ENCODE measurements around the gene IFRD2. TPM values are rescaled to one million over a fixed set of nuclear protein-coding genes. Genes with fewer than 3 reads are reported as not detected.
A peak's percentile ranks its signal among the peaks of the same experiment; 100 is the strongest.

The IFRD2 gene
- total RNA-seq, 1 donor from 2014 or later, result 38.9 TPM

- Mint-ChIP-seq H3K36me3 (ENCODE audit: low read depth) (peaks cover 9% of the 10 kb centered on the region), H3K9me3 (ENCODE audit: low read depth) (no peaks in the 10 kb centered on the region), H3K4me1 (ENCODE audit: low read depth) (peaks cover 54% of the 10 kb centered on the region), H3K27ac (ENCODE audit: unreplicated experiment) (peak overlapping the region; percentile 68), H3K27me3 (ENCODE audit: low read depth) (no peaks in the 10 kb centered on the region), H3K4me3 (ENCODE audit: unreplicated experiment) (no peak overlapping the region)
- DNase-seq (ENCODE audit: low spot score), result no peak
- TF ChIP-seq CTCF (IDR thresholded peaks at IDR 0.05), result no peak
Measured at GRCh38 chr3:50250514-50250913, 41.7 kb downstream of the IFRD2 start.

GRCh38 chr3:50249457-50249856 lies 42.8 kb downstream of the IFRD2 start:
- Mint-ChIP-seq H3K9me3 (ENCODE audit: low read depth) (no peaks in the 10 kb centered on the region), H3K27ac (ENCODE audit: unreplicated experiment) (peak overlapping the region; percentile 68)

GRCh38 chr3:50248387-50248786 lies 43.8 kb downstream of the IFRD2 start:
- Mint-ChIP-seq H3K36me3 (ENCODE audit: low read depth) (peaks cover 8% of the 10 kb centered on the region), H3K4me3 (ENCODE audit: unreplicated experiment) (peak overlapping the region; percentile 49)

More at GRCh38 chr3:50249457-50249856, 42.8 kb downstream of the IFRD2 start:
- Mint-ChIP-seq H3K36me3 (ENCODE audit: low read depth) (peaks cover 9% of the 10 kb centered on the region), H3K4me1 (ENCODE audit: low read depth) (peaks cover 65% of the 10 kb centered on the region), H3K27me3 (ENCODE audit: low read depth) (no peaks in the 10 kb centered on the region), H3K4me3 (ENCODE audit: unreplicated experiment) (no peak overlapping the region)
- no peak for TF ChIP-seq CTCF (IDR thresholded peaks at IDR 0.05)
- no peak for DNase-seq (ENCODE audit: low spot score)

GRCh38 chr3:50246517-50246954 lies 45.7 kb downstream of the IFRD2 start:
- Mint-ChIP-seq H3K9me3 (ENCODE audit: low read depth) (no peaks in the 10 kb centered on the region), H3K27me3 (ENCODE audit: low read depth) (no peaks in the 10 kb centered on the region), H3K27ac (ENCODE audit: unreplicated experiment) (peak overlapping the region; percentile 98), H3K4me1 (ENCODE audit: low read depth) (peaks cover 83% of the 10 kb centered on the region), H3K36me3 (ENCODE audit: low read depth) (peaks cover 8% of the 10 kb centered on the region), H3K4me3 (ENCODE audit: unreplicated experiment) (peak overlapping the region; percentile 61)
- DNase-seq (ENCODE audit: low spot score), result peak; percentile 96
- TF ChIP-seq CTCF (IDR thresholded peaks at IDR 0.05), result peak; percentile 61

More at GRCh38 chr3:50248387-50248786, 43.8 kb downstream of the IFRD2 start:
- TF ChIP-seq CTCF (IDR thresholded peaks at IDR 0.05), result no peak
- Mint-ChIP-seq H3K9me3 (ENCODE audit: low read depth) (no peaks in the 10 kb centered on the region), H3K27ac (ENCODE audit: unreplicated experiment) (peak overlapping the region; percentile 98), H3K27me3 (ENCODE audit: low read depth) (no peaks in the 10 kb centered on the region), H3K4me1 (ENCODE audit: low read depth) (peaks cover 73% of the 10 kb centered on the region)
- peak; percentile 87 for DNase-seq (ENCODE audit: low spot score)

- peaks cover 5% of the 10 kb centered on the region for H3K36me3 Mint-ChIP-seq (ENCODE audit: low read depth)
- no peaks in the 10 kb centered on the region for H3K9me3 Mint-ChIP-seq (ENCODE audit: low read depth)
- TF ChIP-seq CTCF (IDR thresholded peaks at IDR 0.05), result peak; percentile 100
- peak; percentile 96 for DNase-seq (ENCODE audit: low spot score)
- H3K4me1 Mint-ChIP-seq (ENCODE audit: low read depth), result peaks cover 83% of the 10 kb centered on the region
- H3K27ac Mint-ChIP-seq (ENCODE audit: unreplicated experiment), result peak overlapping the region; percentile 98
- H3K27me3 Mint-ChIP-seq (ENCODE audit: low read depth), result no peaks in the 10 kb centered on the region
- peak overlapping the region; percentile 61 for H3K4me3 Mint-ChIP-seq (ENCODE audit: unreplicated experiment)
Measured at GRCh38 chr3:50245831-50246516, 46.3 kb downstream of the IFRD2 start.

All from chondrocyte (in vitro differentiated cells).